Stimulated activated CD4-positive, alpha-beta T cell treated with anti-CD3 and anti-CD28 coated beads, Interleukin-12 subunit alpha, Interleukin-12 subunit beta, amount 100 ng/mL, for 4 hours (primary cell): Measurements from ENCODE around the gene CALML4.
"Not testable (repeated sequence)": the region's sequence is repeated elsewhere in the genome, so short reads cannot be mapped to it uniquely, and the experiment has no call there.

Experiments
- DNase-seq: peaks from one replicate; pipeline ENCODE4 v3.0.0-alpha.2; 2020

CALML4 gene

DNA sequence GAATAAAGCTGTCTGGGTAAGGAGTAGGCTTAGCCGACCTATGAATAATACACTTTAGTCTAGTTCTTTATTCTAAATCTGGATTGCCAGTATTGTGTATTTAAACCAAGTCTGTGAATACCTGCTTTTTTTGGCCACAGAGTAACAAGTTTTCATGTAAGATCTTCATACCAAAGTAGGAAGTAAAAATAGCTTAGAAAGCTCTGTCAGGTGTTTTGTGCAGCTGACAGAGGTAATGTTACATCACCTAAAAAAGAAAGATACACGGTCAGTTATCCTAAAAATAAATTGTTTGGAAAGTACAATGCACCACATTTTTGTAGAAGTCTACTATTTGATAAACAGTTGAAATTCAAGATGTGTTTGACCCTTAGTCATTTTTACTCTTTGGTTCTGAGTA is 16.5 kb downstream of the CALML4 start:
- no peak for DNase-seq

DNA sequence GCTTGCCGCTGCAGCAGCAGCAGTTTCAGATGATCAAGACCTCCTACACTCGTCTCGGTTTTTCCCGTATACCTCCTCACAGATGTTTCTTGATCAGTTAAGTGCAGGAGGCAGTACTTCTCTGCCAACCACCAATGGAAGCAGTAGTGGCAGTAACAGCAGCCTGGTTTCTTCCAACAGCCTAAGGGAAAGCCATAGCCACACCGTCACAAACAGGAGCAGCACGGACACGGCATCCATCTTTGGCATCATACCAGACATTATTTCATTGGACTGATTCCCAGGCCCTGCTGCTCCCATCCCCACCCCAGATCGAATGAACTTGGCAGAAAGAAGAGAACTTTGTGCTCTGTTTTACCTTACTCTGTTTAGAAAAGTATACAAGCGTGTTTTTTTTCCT is 17.6 kb downstream of the CALML4 start:
- no peak for DNase-seq

DNA sequence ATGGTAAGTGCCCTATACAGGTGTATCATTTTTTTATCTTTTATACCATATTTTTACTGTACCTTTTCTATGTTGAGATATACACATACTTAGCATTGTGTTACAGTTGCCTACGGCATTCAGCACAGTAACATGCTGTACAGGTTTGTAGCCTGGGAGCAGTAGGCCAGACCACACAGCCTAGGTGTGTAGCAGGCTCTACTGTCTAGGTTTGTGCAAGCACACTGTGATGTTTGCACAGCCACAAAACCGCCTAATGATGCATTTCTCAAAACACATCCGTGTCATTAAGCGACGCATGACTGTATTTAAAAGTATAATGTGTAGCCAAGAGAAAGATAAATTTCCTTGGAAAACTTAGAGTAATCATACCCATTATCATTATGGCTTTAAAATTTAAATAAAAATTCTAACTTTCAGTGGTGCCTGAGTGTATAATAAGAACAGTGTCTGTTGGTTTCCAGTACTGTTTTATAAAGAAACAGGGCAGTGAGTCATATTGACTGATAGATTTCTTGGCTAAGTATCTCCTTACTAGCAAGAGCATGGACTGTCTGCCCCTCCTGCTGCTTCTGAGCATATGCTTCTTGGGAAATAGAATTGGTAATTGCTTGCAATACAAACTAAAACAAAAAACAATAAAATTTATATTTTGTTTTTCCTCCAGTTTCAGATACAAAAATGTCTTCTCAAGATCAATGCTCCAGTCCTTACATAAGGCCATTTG is 18.3 kb downstream of the CALML4 start:
- no peak for DNase-seq

DNA sequence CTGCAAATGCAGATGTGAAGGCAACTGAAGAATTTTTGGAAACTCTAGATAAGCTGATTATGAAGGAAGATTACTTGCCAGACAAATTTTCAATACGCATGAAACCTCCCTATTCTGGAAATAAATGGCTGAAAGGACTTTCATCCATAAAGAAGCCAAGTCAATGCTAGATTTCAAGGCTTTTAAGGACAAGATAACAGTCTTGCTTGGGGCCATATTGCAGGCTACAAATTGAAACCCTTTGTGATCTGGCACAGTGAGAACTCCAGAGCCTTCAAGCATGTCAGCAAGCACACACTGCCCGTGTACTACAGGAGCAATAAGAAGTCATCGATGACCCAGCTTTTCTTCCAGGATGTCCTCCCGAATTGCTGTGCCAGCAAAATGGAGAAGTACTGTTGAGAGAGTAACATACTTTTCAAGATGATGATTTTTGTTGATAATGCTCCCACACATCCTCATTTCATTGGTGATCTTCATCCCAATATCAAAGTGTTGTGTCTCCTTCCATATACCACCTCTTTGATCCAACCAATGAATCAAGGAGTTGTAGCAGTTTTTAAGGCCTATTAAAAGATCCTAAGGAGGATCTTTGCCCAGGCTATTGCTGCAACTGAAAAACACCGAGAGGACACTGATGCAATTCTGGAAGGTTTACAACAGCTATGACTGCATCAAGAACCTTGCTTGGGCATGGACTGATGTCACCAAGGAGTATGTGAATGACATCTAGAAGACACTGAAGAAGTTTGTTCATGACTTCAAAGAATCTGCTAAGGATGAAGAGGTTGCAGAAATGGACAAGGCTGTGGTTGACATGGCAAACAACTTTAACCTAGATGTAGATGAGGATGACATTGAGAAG is 20.3 kb downstream of the CALML4 start:
- no peak for DNase-seq

DNA sequence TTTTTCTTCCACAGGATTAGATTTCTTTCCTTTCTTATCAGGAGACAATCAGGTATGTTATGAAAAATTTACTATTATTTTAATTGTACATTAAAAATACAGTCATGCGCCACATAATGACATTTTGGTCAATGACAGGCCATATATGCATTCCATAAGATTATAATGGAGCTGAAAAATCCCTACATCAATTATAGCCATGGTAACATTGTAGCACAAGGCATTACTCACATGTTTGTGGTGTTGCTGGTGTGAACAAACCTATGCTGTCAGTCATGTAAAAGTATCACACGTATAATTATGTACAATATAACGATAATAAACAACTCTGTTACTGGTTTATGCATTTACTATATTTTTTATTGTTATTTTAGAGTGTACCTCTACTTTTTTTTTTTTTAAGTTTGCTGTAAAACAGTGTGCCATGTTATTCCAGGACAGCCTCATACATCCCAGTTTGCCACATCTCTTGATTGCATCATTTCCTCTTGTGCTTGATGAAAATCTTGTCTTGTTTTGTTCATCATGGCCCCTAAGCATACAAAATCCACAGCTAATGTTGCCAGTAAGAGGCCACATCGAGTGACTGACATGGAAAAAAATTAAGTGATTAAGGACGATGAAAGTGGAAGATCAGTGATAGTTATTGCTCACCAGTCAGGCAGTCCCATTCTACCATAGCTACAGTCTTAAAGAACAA is 21.4 kb downstream of the CALML4 start:
- no peak for DNase-seq

DNA sequence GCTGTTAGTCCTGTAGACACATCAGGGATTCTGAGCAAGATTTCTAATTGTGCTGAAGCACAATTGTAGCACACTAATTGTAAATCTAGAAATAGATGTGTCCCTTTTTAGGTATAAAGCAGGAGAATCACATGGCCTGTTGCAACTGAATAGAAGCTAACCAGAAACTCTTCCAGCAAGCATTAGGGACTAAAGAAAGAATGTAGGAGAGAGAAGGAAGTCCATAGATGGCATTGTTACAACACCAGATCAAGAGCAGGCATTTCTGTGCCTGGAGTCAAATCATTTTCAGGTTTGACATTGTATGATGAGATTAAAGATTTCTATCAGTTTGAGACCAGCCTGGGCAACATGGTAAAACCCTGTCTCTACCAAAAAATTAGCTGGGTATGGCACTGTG is 27.4 kb downstream of the CALML4 start:
- DNase-seq = no peak

DNA sequence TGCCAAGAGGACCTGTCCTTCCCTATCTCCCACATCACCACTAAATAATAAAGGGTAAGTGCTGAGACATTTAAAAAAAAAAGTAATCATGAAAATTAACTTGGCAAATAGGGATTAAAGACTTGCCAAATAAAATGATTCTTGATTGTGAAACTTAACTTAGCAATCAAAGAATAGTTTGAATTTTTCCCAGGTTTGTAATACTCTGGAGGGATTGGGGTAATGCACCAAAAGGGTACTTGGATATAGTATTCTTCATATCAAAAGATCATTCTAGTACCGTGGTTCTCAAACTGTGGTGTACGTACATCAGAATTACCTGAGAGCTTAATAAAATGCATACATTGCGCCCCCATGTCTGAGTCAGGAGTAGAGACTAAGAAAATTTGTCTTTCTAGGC is 28.5 kb downstream of the CALML4 start:
- no peak for DNase-seq

DNA sequence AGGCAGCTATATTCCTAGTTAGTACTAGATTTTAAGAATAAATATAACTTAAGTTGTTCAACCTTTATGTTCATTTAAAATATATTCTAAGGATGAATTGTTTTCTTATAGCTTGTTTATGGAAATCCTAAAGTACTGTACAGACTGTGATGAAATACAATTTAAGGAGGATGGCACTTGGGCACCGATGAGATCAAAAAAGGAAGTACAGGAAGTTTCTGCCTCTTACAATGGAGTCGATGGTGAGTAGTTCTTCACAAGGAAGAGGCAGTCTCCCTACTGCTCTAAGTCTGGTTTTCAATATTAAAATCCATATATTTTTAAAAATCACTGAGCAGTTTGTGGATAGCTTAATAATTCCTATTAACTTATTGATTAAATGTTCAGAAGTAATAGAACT is 29.6 kb downstream of the CALML4 start:
- DNase-seq = no peak

DNA sequence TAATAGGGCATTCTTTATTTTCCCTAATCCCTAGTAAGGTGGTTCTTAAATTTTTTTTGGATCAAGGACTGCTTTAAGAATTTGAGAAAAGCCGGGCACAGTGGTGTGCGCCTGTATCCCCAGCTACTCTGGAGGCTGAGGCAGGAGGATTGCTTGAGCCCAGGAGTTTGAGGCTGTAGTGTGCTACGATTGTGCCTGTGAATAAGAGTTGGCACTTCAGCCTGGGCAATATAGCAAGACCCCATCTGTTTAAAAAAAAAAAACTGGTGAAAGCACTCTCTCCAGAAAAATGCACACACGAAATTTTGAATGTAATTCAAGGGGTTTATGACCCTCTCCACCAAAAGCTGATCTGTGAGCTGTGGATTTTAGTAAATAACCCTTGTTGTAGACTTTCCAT is 32.0 kb downstream of the CALML4 start:
- no peak for DNase-seq

DNA sequence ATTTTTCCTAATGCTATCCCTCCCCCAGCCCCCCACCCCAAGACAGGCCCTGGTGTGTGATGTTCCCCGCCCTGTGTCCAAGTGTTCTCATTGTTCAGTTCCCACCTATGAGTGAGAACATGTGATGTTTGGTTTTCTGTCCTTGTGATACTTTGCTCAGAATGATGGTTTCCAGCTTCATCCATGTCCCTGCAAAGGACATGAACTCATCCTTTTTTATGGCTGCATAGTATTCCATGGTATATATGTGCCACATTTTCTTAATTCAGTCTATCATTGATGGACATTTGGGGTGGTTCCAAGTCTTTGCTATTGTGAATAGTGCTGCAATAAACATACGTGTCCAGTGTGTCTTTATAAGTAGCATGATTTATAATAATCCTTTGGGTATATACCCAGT is 33.1 kb downstream of the CALML4 start:
- not testable (repeated sequence) for DNase-seq

DNA sequence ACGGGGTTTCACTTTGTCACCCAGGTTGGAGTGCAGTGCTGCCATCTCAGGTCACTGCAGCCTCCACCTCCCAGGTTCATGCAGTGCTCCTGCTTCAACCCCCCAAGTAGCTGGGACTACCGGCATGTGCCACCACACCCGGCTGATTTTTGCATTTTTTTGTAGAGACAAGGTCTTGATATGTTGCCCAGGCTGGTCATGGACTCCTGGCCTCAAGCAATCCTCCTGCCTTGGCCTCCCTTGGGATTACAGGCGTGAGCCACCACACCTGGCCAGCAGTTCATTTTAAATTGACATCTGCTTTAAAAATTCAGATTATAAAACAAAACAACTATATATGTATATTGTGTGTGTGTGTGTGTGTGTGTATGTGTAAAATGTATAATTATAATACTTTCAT is 38.3 kb downstream of the CALML4 start:
- DNase-seq = no peak

DNA sequence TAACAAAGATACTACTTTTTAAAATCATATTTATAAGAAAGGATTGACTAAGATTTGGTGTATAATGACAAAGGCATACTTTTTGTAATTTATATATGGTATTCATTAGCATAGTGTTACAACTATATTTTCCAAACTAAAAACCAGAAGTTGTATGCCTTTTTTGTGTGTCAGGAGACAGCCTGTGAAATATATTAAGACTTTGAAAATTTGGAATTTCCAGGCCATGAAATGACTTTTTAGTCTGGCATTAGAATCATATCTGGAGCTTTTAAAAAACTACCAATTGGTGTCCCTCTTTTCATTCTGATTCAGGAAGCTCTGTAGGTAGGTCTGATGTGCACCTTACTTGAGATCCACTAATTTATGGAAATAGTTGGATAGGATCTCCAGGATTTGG is 41.9 kb downstream of the CALML4 start:
- DNase-seq = no peak

DNA sequence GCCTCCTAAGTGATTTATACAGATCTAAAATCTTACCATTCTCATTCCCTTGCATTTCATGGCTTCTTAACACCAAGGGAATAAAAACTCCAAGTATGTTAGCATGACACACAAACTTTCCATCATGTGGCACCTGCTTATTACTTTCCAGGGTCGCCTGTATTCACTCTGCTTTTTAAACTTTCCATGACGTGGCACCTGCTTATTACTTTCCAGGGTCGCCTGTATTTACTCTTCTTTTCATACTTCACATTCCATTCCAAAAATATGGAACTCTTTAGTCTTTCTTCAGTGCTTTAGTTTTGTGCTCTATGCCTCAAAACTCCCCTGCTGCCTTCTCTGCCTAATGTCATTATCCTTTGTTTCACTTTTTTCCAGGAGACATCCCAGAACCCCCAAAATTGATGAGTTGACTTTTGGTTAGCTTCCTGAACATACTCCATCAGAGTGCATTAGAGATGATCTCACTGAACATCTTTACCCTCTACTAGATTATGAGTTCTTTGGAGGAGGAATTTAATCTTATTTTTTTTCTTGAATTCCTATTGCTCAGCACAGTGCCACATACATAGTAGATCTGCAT is 47.0 kb downstream of the CALML4 start:
- no peak for DNase-seq

DNA sequence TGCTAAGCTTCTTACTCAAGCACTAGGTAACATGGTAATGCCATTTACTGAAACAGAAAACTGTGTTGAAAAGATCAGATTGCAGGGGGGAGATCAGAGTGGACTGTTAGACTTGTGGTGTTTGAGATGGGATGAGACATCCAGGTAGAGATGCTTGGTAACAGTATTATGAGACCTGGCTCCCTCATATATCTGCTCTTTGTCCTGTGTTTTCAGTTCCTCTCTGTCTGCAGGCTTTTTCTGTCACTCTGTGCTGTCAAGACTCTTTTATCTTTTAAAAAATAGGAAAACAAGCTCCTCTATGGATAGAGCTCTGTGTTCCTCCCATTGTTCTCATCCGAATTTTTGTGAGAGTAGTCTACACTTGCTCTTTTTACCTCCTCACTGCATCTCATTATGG is 48.1 kb downstream of the CALML4 start:
- no peak for DNase-seq

DNA sequence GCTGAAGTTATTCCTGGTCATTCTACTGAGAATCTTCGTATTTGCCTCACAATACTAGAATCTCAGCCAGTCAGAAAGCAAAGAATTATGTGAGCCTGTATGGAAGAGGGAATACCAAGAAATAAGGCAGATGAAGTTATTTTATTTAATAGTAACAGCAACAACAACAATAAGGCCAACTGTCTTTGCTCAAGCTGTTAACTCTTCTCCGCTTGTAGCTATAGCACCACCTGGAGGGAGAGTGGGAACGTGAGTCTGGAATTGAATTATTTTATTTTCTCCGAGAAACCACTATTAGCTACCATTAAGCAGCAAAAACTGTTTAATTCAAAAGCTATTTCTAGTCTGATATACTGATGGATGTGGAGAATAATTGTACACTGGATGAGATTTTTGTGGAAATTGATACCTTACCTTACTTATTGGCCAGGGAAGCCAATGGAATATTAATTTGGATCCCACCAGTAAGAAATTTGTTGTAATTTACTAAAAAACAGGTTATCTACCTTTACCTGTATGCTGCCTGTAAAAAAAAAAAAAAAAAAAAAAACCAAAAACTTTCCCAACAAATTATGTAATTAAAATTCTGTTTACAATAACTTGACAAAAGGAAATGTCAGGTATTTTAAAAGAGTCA is 50.1 kb downstream of the CALML4 start:
- peak; percentile 2 for DNase-seq

DNA sequence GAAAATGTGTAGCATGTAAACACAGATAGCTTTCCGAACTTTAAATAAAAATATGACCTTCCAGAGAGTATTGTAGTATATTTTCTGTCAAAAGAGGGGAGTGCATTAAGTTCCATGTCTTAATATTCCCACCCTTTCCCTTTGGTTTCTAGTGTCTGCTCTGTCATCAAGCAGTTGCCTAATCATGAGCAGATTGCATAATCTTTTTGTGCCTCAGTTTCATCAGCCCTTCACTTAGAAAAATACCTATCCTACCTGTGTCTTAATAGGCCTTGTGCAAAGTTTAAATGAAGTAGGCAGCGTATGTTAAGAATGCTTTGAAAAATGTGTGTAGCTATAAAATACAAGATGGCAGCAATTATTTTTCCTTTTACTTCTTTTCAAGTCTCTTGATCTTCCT is 52.8 kb downstream of the CALML4 start:
- no peak for DNase-seq

DNA sequence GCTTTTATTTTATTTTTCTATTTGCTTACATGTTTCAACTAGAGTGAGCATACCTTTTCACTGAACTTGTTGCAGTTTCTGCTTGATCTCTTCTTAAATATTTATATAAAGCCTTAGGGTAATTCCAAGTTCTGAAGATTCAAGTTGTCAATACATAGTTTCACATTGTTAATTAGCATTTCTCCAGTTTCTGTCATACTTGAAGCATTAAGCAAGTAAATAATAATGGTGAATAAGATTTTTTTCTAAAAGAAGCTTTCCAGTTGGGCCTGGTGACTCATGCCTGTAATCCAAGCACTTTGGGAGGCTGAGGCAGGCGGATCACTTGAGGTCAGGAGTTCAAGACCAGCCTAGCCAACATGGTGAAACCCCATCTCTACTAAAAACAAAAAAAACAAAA is 53.9 kb downstream of the CALML4 start:
- DNase-seq = no peak

DNA sequence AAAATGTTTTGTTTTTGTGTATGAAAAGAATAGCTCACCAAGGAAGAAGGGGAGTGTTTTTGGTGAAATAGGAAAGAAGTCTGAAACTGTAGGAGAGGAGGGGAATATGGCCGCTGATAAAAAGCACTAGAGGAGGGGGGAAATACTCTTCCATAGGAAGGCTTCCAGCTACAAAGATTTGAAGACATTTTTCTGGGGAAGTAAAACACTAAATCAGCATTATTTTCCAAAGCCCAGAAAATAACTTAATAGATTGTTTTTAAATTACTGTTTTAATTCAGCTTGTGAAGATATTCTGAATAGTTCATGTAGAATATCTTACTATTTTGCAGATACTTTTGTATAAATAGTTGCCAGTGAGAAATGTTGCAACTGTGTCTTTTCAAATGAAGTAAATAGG is 54.9 kb downstream of the CALML4 start:
- DNase-seq = no peak

DNA sequence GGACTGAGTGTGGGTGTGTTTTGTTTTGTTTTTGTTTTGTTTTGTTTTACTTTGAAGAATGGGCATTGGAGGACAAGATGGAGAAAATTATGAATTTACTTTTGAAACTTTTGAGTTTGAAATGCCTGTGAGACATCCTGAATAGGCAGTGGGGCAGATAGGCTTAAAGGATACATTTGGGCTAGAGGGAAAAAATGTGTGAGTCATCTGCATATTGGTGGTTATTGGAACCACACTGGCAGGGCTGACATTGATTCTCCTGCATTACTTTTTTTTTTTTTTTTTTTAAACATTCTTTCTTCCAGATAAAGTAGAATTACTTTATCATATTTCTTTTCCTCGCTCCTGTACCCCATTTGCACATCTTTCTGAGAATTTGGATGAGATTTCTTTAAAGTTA is 56.1 kb downstream of the CALML4 start:
- DNase-seq = no peak

DNA sequence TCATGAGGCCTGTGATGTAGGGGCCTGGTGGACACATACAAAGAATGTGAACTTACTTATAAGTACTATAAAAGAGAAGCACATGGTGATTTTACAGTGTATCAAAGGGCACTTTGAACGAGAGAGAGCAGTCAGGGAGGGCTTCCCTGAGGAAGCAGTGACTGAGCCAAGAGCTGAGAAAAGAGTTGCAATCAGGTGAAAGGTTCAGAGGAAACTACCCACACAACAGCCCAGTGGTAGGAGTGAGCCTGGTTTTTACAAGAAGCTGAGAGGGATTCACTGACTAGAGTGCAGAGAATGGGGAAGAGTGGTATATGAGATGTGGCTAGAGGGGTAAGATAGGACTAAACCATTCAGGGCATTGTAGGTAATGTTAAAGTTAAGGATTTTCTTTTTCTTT is 57.1 kb downstream of the CALML4 start:
- DNase-seq = no peak

DNA sequence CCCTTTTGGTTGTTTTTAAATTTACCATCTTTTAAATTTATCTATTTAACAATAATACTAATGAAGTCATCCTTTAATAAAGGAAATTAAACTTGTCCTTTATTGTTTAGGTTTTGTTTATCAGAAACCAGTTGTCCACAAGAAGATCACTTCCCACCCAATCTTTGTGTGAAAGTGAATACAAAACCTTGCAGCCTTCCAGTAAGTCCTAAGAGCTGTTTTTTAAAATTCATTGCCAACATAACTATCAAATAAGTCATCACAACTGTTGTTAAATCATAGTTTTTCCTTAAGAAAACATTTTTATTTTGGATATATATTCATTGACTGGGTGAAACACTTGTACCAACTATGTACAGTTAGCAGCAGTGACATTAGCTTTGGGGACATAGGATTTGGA is 59.4 kb downstream of the CALML4 start:
- DNase-seq = no peak

DNA sequence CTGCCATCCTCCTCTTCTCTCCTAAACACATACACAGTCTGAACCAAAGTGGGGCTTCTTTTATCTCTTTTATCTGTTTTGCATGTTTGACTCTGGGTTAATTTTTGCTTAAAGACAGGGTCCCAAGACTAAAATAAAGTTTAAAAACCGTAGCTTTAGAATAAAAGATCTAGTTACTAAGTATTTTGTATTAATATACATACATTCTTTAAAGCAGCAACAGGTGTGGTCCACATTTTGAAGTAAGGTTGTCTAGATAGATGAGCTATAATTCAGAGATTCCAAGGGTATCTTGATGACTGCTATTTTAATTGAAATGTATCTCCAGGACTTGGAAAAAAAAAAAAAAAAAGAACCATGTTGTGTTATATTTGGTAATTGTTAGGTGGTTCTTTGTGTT is 61.3 kb downstream of the CALML4 start:
- no peak for DNase-seq

DNA sequence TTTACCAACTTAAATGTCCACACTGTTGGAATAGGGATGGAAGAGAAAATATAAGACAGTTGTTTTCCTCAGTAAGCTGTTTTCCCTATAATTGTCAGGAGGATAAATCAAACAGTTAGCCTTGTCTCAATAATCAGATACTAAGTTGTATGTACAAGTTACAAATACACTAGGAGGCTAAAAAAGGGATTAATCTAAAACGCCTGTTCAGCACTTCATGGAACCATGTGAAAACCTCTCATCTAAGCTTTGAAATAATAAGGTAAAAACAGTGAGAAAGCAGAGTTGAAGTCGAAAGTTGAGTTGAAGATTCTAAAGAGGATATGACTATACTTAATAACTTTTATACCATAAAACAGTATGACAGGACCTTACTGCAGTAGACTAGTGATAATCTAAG is 62.0 kb downstream of the CALML4 start:
- no peak for DNase-seq
